Neutrophil (primary cell): ENCODE measurements around the gene USP46.

Experiments
- H3K27ac ChIP-seq: fragments of 200-600 bp; sonication (generic); 2 replicates; pipeline ENCODE4 v1.5.1; 2016; ENCODE audit warnings: mild to moderate bottlenecking, moderate library complexity
- H3K27me3 ChIP-seq: fragments of 200-600 bp; sonication (generic); 2 replicates; pipeline ENCODE4 v1.6.0; 2016; ENCODE audit warnings: mild to moderate bottlenecking
- H3K36me3 ChIP-seq: fragments of 200-600 bp; sonication (generic); 2 replicates; pipeline ENCODE4 v1.5.1; 2017
- H3K4me1 ChIP-seq, 2 experiments: fragments of 200-600 bp in 1 of 2; sonication (generic) in 1 of 2; 1 replicate in 1 of 2; 2 replicates in 1 of 2; pipeline versions ENCODE4 v1.5.1 to v1.6.1; 2013 to 2016; ENCODE audit warnings: low read depth in 1 of 2, low read length in 1 of 2, mild to moderate bottlenecking in 1 of 2, moderate library complexity in 1 of 2; ENCODE audit not compliant: control insufficient read depth in 1 of 2, insufficient read depth in 1 of 2
- H3K4me3 ChIP-seq, 2 experiments: fragments of 200-600 bp in 1 of 2; sonication (generic) in 1 of 2; 1 replicate in 1 of 2; 2 replicates in 1 of 2; pipeline ENCODE4 v1.5.1; 2013 to 2016; ENCODE audit warnings: low read depth in 1 of 2, low read length in 1 of 2, mild to moderate bottlenecking in 1 of 2, moderate library complexity in 1 of 2
- H3K9me3 ChIP-seq: fragments of 200-600 bp; sonication (generic); 2 replicates; pipeline ENCODE4 v1.5.1; 2016
- TF ChIP-seq, protein P1 (sequence below): fragments of 200-600 bp; sonication (generic); IDR thresholded peaks from 2 replicates; pipeline ENCODE4 v1.5.1; 2016; ENCODE audit warnings: antibody characterized with exemption

Gene USP46

DNA sequence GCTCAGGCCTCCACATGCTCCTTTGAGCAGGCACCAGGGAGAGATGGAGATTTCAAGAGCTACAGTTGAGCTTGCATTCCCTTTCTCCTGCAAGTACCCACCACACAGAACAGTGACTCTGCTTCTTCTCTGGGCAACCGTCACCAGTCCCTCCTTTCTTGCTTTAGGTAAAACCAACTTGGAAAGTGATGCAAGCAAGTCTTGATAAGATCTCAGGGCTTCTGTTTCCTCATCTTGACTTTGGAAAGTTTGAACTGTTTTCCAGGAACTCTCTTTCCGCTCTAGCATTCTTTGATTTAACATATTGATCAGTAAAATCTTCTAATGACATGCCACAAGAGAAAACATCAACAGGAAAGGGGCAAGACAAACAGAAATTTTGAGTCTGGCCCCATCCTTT lies 73.7 kb downstream of the USP46 start:
- Histone ChIP-seq H3K36me3 (no peaks in the 10 kb centered on the region), H3K9me3 (no peaks in the 10 kb centered on the region), H3K27ac (no peak overlapping the region), H3K27me3 (peaks cover 4% of the 10 kb centered on the region), H3K4me3 (no peak overlapping the region), H3K4me1 (no peaks in the 10 kb centered on the region)
- TF ChIP-seq, protein P1, sequence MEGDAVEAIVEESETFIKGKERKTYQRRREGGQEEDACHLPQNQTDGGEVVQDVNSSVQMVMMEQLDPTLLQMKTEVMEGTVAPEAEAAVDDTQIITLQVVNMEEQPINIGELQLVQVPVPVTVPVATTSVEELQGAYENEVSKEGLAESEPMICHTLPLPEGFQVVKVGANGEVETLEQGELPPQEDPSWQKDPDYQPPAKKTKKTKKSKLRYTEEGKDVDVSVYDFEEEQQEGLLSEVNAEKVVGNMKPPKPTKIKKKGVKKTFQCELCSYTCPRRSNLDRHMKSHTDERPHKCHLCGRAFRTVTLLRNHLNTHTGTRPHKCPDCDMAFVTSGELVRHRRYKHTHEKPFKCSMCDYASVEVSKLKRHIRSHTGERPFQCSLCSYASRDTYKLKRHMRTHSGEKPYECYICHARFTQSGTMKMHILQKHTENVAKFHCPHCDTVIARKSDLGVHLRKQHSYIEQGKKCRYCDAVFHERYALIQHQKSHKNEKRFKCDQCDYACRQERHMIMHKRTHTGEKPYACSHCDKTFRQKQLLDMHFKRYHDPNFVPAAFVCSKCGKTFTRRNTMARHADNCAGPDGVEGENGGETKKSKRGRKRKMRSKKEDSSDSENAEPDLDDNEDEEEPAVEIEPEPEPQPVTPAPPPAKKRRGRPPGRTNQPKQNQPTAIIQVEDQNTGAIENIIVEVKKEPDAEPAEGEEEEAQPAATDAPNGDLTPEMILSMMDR = no peak

DNA sequence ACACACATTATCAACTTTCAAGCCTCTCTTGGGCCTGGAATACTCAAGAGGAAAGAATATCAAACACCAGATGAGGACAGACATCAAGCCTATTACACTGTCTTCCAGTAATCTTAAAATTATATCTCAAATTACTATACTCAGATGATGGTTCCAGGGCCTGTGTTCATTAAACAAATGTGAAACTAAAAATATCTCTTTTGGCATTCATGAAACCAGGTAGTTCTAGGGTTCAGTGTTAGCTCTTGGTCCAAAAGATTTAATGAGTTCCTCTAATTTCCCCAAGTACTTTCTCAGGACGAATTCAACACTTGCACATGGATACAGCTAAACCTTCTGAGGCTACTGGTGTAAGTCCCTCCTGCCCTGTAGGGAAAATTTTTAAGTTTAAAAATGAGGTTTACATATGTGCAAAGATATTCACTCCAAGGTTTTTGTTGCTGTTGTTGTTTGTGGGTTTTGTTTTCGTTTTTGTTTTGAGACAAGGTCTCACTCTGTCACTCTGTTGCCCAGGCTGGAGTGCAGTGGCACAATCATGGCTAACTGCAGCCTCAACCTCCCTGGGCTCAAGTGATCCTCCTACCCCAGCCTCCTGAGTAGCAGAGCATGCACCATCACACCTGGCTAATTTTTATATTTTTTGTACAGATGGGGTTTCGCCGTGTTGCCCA lies 79.4 kb downstream of the USP46 start:
- TF ChIP-seq, protein P1 = no peak
- H3K4me1 ChIP-seq = no peaks in the 10 kb centered on the region

DNA sequence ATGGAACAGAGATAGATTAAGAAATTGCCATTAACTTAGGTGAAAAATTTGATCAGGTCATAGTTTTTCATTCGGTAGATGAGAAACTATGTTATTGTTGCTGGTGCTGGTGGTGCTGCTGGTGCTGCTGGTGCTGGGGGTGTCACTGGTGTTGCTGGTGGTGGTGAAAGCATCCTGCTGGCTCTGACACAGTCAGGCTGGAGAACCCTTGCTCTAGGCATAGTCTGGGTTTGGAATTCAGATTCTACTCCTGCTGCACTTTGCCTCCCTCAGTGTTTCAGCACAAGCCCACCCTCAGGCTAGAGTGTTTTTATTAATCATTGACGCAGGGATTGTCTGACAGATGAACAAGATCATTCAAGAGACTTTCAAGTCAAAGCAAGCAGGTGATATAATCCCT lies 80.2 kb downstream of the USP46 start:
- Histone ChIP-seq H3K36me3 (no peaks in the 10 kb centered on the region), H3K9me3 (no peaks in the 10 kb centered on the region), H3K4me3 (no peak overlapping the region), H3K27ac (no peak overlapping the region), H3K4me1 (no peaks in the 10 kb centered on the region), H3K27me3 (no peaks in the 10 kb centered on the region)
- TF ChIP-seq, protein P1 = no peak

More for the DNA sequence above, 79.4 kb downstream of the USP46 start:
- H3K27me3 ChIP-seq = no peaks in the 10 kb centered on the region
- H3K27ac ChIP-seq = no peak overlapping the region
- H3K9me3 ChIP-seq = no peaks in the 10 kb centered on the region
- no peak overlapping the region for H3K4me3 ChIP-seq
- H3K36me3 ChIP-seq = no peaks in the 10 kb centered on the region

DNA sequence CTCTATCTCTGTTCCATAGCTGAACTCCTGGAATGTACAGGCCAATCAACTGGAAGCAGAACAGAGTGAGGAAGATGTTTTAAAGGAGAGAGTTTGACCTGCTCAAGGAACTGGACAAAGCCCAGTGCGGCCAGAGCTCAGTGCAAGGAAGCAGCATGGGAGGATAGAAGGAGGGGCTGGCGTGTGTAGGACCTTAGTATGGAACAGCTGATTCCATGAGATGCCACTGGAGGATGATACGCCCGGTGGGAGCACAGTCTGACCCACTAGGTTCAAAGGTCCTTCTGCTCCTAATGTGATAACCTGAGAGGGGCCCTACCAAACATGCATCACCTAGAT lies 81.5 kb downstream of the USP46 start:
- Histone ChIP-seq H3K27me3 (no peaks in the 10 kb centered on the region), H3K4me1 (no peaks in the 10 kb centered on the region), H3K4me3 (no peak overlapping the region), H3K9me3 (no peaks in the 10 kb centered on the region), H3K27ac (no peak overlapping the region), H3K36me3 (no peaks in the 10 kb centered on the region)
- TF ChIP-seq, protein P1 = no peak

DNA sequence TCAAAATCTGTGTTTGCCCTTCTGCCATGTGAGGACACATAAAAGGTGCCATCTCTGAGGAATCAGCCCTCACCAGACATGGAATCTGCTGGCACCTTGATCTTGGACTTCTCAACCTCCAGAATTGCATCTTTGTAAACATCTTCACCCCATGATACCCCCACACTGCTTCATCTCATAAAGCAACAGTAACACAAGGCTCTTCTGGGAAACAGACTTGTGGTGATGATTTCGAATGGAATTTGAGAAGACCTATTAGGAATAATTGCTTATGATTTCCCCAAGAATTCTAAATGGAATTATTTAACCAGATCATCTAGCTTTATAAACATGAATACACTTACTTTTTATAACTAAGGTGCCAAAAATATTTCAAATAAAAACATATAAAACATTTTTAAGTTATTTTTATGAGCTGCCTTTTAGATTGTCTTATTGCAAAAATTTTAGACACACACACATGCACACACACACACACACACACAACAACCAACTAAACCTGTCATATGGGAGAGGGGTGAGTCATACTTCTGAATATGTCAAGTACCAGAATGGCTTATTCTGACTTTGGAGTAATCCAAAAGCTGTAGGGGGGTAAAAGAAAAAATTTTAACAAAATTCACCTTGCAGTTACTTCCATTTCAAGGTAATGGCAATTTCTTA lies 82.0 kb downstream of the USP46 start:
- Histone ChIP-seq H3K27ac (no peak overlapping the region), H3K36me3 (no peaks in the 10 kb centered on the region), H3K4me1 (no peaks in the 10 kb centered on the region), H3K27me3 (no peaks in the 10 kb centered on the region), H3K4me3 (no peak overlapping the region), H3K9me3 (no peaks in the 10 kb centered on the region)
- TF ChIP-seq, protein P1 = no peak
